GM20431 (cell line): ENCODE data around the gene MAPK8IP3.
"Not testable (repeated sequence)": the region's sequence is repeated elsewhere in the genome, so short reads cannot be mapped to it uniquely, and the experiment has no call there.

Source experiments
- in situ Hi-C: fragments of 300-500 bp; cut with MseI, MboI; formaldehyde crosslinking; loops from one replicate; pipeline ENCODE4 v1.15.0; 2020; ENCODE audit warnings: low sequenced_read_pairs; ENCODE audit not compliant: unreplicated experiment

MAPK8IP3 gene

DNA sequence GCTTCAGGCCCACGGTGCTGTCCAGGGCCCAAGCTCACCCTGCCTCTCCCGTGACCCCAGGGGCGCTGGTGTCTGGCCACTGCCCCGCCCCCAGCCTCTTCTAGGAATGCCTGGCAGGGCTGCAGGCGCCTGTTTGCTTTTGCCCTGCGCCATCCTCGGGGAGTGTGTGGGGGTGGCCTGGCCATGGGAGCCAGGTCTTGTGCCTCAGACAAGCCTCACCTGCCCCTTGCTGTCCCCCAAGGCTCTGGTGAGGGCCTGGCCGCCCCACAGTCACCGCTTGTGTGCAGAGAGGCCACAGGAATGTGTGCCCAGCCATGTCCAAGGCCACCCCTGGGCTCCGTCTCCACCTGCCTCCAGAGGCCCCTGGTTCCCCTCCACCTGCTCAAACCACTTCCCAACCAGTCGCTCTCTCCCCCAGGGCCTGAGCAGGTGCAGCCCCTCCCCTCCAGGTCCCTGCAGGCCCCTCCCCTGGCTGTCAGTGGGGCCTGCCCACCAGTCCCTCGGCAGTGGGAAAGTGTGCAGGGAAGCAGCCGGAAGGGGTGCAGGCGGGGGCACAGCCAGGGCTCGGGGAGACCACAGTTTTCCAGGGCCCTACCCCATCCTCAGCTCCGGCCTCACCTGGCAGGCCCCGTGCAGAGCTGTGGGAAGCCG lies 88.4 kb downstream of the MAPK8IP3 start:
- in situ Hi-C loops, result no loop called here

DNA sequence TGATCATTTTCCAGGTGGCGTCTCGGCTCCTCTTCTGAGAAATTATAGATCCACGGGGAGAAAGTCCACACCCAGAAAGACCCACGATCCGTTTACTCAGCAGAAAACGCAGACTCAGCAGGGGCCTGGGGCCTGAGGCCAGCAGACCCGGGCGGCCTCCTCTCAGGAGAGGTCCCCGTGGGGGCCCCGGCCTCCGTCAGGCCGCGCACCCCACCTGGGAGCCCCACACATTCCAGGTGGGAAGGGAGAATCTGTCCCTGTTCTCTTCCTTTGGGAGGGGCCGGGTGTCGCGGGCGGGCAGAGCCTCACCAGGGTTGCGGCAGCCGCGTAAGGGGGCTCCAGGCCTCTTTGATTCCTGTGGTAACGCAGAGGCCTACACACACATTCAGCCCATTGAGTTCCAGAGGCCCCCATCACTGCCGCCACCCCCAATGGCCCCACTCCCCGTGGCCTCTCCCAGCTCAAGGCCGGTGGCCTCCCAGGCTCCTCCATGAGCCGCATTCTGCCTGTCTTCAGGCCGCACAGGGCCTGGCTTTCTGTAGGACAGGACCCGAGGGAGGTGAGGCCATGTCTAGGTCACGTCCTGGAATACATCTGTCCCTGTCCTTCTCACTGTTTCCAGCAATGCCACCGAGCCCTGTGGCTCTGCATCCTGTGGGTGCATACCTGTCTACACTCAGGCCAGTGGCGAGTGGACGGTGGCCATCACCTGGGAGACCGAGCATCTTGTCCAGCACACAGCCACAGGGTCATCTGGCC lies 89.1 kb downstream of the MAPK8IP3 start:
- in situ Hi-C loops, result no loop called here

DNA sequence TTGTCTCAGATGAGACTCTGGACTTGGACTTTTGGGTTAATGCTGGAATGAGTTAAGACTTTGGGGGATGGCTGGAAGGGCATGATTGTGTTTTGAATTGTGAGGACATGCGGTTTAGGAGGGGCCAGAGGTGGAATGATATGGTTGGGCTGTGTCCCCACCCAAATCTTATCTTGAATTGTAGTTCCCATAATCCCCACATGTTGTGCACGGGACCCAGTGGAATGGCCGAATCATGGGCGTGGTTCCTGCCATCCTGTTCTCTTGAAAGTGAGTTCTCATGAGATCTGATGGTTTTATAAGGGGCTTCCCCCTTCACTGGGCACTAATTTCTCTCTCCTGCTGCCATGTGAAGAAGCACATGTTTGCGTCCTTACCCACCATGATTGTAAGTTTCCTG lies 93.3 kb downstream of the MAPK8IP3 start:
- in situ Hi-C loops, result not testable (repeated sequence)

DNA sequence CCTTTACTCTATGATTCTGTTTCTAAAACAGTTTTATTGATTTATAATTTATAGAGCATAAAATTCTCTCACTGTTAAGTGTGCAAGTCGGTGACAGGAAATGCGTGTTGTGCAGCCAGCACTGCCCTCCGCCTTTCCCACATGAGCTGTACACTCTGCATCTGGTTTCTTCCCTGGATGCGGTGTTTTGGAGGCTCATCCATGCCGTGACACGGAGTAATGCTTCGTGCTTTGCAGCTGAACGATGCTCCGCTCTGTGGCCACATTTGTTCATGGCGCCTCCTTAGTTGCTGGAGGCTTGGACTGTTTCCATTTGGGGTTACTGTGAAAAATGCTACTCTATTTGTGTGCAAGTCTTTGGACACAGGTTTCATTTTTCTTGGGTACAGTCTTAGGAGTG lies 94.7 kb downstream of the MAPK8IP3 start:
- in situ Hi-C loops, result no loop called here

DNA sequence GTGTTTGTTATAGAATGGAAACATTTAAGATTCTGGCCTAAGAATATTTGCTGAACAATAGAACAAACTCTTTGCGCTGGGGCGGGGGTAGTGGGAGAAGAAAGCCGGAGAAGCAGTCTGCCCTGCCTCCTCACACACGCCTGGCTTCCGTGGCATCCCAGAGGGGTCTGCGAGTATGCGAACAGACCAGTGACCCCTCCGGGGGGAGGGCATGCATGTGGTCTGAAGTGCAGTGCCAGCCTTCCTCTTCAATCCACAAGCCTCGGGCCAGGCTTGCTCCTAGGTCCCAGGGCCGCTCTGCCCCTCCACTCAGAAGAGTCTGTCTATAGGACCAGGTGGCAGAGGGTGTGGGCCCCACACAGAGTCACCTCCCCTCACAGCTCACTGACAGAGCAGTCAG lies 101.6 kb downstream of the MAPK8IP3 start:
- in situ Hi-C loops, result no loop called here

DNA sequence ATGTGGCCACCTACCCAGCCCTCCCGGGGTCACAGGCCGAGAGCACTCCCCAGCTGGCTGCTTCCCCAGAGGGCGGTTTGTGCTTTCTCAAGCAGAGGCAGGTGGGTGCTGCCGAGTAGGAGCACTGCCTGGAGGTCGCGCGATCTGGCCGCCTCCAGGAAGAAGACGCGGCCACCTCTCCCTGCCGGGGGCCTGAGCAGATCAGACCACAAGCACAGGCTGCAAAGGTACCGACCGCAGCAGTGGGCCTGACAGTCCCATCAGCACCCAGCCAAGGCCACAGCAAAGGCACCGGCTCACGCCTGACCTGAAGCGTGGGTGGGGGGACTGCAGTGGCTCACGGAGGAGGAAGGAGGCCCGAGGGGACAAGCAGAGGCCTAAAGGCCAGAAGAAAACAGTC lies 102.7 kb downstream of the MAPK8IP3 start:
- in situ Hi-C loops, result no loop called here

DNA sequence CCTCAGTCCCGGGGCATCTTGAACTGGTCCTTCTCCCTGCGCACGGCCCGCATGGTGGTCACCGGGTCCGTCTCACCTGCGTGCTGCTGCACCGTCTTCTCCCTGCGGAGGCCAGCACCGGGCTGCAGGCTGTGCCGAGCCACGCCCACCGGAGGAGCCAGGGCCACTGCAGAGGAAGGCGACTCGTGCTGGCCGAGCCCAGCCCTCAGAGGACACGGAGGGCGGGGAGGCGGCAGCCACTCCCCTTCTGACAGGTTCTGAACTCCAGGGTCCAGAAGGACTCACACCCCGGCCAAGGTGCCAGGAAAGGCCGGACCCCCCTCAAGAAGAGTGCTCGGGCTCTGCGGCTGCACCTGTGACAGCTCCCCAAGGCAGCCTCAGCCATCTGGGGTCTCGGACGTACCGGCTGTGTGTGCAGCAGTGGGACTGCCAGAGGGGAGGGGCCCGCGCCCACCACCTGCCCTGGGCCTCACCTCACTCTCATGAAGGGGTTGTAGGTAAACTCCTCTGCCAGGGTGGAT lies 103.3 kb downstream of the MAPK8IP3 start:
- in situ Hi-C loops, result no loop called here

DNA sequence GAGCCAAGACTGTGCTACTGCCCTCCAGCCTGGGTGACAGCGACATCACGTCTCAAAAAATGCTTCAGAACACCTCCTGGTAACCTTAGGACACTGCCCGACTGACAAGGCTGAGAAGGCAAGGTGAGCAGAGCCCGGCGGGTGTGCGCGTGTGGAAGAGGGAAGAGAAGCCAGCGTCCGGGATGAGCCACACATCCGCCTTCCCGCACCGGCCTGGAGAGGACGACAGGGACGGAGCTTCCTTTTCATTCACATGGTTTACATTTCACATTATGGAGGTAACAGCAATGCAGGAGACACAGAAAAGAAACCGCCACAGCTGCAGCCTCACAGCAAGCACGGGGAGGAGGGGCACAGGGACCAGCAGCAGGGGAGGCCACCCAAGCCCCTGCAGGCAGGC lies 104.1 kb downstream of the MAPK8IP3 start:
- in situ Hi-C loops, result no loop called here

DNA sequence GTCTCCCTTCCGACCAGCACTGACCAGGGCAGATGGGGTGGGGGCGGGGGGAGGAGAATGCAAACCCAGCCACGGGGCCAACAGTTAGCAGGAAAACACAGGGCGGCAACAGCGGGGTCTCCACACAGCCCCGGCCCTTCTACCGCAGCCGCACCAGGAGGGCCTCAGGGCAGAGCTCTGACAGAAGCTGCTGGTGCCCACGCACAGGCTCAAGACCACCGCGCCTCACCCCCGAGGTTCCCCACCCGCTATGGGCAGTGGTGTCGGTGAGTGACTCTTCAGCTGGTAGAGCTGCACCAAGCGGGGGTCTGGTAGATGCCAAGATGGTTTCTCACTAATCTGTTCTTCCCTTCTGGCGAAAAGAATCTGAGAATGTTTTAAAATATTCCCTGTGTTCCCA lies 104.5 kb downstream of the MAPK8IP3 start:
- in situ Hi-C loops, result no loop called here

DNA sequence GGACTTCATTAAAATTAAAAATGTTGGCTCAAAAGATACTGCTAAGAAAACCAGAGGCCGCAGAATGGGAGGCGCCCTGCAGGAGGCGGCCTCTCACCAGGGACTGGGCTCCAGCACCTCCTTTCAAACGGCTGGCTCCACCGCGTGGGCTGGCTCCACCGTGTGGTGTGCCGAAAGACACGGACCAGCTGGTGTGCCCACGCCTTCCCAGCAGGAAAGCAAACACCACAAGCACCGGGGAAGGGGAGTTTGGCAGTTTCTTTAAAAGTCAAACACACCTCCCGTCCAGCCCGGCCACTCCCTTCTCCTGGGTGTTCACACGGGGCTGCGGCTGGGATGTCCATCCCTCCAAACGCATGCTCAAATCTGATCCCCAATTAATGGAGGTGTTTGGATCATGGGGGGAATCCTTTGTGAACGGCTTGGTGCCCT lies 106.8 kb downstream of the MAPK8IP3 start:
- in situ Hi-C loops, result no loop called here

DNA sequence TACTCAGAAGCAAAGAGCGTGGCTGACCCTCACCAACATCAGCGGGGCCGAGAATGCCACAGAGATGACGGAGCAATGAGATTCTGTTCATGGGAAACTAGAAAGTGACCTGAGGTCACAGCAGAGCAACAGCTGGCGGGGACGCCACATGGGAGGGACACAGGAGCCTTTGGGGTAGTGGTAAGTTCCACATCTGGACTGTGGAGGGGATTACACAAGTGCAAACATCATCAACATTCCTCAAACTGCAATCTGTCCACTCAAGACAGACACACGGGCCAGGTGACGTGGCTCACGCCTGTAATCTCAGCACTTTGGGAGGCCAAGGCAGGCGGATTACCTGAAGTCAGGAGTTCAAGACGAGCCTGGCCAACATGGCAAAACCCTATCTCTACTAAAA lies 109.5 kb downstream of the MAPK8IP3 start:
- in situ Hi-C loops, result no loop called here

DNA sequence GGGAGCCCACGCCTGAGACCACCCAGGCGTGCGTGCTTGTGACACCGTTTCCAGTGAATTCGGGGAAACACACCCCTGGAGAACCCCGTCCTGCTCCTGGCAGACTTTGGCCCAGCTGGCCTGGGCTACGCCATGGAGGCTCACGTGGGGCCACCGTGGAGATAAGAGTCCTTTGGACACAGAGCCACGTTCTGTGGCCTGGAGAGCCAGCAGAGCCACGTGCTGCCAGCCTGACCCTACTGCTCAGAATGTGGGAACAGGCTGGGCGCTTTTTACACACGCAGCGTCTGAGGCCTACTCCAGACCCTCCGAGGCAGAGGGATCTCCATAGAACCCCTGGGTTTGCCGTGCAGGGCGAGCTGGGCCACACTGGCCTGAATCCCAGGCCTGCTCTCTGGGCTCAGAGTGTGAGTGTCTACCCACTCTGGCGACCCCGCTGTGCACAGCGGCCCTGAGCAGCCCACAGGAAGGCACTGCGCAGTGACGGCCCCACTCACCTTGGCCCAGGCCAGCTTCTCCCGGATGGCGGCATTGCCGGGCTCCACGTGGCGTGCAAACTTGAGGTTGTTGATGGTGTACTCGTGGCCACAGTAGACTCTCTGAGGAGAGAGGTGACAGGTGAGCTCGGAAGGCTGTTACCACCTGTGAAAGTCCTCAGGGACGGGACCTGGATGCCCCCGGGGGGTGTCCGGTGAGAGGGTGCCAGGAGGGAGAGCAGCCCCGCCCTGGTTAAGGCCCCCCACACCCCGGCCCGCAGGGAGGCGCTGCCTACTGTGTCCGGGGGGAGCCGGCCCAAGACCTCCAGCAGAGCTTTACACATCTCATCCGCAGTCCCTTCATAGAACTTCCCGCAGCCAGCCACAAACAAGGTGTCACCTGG lies 110.6 kb downstream of the MAPK8IP3 start:
- in situ Hi-C loops, result no loop called here

DNA sequence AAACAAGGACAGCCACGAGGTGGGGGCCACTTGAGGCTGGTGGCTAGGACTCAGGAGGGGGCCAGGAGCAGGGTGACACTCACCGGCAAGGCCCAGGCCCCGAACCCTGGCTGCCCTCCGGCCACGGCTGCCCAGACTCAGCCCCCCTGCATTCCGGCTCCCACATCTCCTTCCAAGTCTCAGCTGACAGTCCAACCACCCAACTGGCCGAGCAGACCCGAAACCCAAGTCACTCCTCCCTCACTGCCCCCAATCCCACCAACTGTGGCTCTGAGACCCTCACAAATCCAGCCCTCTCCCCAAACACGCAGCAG lies 111.2 kb downstream of the MAPK8IP3 start:
- in situ Hi-C loops, result no loop called here

DNA sequence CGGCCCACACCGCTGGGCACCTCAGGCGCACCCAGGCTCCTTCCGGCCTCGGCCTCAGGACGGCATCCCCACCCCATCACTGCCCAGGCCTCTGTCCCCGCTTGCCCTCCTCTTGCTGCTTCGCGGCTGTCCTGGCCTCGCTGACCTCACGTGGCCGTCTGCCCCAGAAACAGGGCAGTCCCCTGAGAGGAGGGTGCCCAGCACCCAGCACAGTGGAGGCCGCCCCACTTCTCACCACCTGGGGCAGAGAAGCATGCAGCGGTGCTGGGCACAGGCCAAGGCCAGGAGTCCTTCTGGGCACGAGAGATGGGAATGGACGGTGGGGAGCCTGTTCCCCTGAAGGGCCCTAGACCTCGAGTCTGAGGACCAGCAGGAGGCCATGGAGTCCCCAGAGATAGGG lies 111.7 kb downstream of the MAPK8IP3 start:
- in situ Hi-C loops, result no loop called here

DNA sequence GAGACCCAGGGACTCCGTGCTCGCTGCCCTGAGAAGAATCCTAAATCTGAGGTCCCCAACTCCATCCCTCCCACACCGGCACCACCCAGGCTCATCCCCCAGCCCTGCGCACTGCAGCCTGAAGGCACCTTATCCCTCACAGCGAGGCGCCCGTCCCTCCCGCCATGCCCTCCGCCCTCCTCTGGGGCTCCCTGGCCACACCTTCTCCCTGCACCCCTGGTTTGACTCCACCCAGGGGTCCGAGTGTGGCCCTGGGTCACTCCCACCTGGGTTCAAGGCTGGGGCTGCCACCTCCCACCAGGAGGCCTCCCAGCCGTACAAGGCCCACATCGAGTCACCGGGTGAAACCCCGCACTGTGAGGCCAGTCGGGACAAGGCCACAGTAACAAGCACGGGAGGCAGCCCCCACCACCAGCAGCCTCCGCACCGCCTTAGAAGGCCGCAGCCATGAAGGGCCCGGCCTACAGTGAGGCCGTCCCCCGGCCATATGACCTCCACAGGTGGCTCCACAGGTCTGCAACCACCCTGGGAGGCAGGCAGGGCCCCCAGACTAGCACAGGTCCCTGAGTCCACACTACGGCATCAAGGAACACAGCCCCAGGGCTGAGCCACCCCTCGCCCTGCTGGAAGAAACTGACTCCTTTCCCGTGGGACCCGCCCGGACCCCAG lies 112.3 kb downstream of the MAPK8IP3 start:
- in situ Hi-C loops, result no loop called here

DNA sequence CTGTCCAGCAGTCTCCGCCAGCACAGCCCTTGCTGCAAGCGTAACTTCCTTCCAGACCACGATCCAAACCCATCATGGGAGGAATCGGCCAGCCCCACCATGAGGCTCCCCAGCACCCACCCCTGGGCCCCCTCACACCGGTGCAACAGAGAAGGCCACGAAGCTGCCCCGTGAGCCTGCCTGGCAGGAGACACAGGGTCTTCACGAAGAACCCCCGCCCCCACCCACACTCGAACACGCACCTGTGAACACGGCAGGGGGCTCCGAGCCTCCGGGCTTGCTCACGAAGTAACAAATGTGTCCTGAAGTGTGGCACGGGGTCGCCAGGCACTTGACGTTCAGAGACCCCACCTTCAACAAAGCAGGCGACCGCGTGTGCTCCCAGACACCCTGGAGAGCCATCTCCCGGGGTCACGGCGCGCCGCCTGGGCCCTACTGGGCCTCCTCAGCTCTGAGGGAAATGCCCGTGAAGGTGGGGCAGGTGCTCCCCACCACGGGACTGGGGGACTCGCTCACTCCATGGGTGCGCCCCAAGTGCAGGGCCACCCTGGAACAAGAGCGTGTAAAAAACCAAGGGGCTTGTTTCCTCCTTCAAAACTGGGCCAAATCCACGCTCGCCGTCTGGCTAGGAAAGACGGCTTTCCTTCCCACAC lies 113.0 kb downstream of the MAPK8IP3 start:
- in situ Hi-C loops, result no loop called here

DNA sequence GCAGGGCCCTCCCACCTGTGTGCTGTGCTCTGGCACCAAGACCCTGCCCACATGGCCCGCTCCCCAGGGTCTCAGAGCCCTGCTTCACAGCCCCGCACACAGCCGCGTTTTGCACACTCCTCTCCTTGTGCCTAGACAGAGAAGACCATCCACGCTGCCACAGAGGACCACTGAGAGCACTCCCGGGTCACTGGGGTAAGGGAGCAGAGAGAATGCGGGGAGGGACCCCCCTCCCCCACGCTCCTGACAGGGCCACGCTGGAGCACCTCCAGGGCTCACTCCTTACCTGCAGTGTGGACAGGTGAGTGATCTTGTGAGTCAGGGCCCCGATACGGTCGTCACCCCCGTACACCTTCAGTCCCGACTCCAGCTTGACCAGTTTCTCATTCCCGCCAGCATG lies 113.6 kb downstream of the MAPK8IP3 start:
- in situ Hi-C loops, result no loop called here
